H9 (cell line): ENCODE data around the gene NR2F2. TPM values are rescaled to one million over a fixed set of nuclear protein-coding genes. Genes with fewer than 3 reads are reported as not detected.
A peak's percentile ranks its signal among the peaks of the same experiment; 100 is the strongest.

ENCODE experiments used
- DNase-seq: peaks from one replicate; pipeline ENCODE4 v3.0.0-alpha.2; 2017
- H2AFZ ChIP-seq: one replicate; pipeline ENCODE4 v1.6.1; 2013; ENCODE audit warnings: mild to moderate bottlenecking, low read length, control low read depth, moderate library complexity
- H2AK5ac ChIP-seq: 2 replicates; pipeline ENCODE4 v1.6.1; 2013; ENCODE audit warnings: low read length, control low read depth, mixed read lengths; ENCODE audit not compliant: insufficient read length
- H2BK120ac ChIP-seq: one replicate; pipeline ENCODE4 v1.6.1; 2013; ENCODE audit warnings: low read depth, mild to moderate bottlenecking, low read length, control low read depth, inconsistent platforms; ENCODE audit not compliant: poor library complexity, severe bottlenecking
- H2BK12ac ChIP-seq: 2 replicates; pipeline ENCODE4 v1.6.1; 2013; ENCODE audit warnings: low read length, control low read depth, mixed read lengths, low read depth; ENCODE audit not compliant: insufficient read length
- H2BK15ac ChIP-seq: 2 replicates; pipeline ENCODE4 v1.6.1; 2013; ENCODE audit warnings: low read depth, low read length, control low read depth
- H2BK20ac ChIP-seq: one replicate; pipeline ENCODE4 v1.6.1; 2013; ENCODE audit warnings: low read depth, mild to moderate bottlenecking, low read length, control low read depth, inconsistent platforms; ENCODE audit not compliant: poor library complexity, severe bottlenecking
- H2BK5ac ChIP-seq: 2 replicates; pipeline ENCODE4 v1.6.1; 2013; ENCODE audit warnings: low read length, control low read depth, mixed read lengths; ENCODE audit not compliant: insufficient read length
- H3K14ac ChIP-seq: 2 replicates; pipeline ENCODE4 v1.6.1; 2013; ENCODE audit warnings: low read length, control low read depth; ENCODE audit not compliant: insufficient read depth
- H3K18ac ChIP-seq: 2 replicates; pipeline ENCODE4 v1.6.1; 2013; ENCODE audit warnings: low read depth, mild to moderate bottlenecking, mixed read lengths, low read length, control low read depth; ENCODE audit not compliant: insufficient read length
- H3K23ac ChIP-seq: 2 replicates; pipeline ENCODE4 v1.6.1; 2013; ENCODE audit warnings: low read length, control low read depth, mixed read lengths, low read depth; ENCODE audit not compliant: insufficient read length
- H3K23me2 ChIP-seq: 2 replicates; pipeline ENCODE4 v1.6.1; 2013; ENCODE audit warnings: low read depth, mild to moderate bottlenecking, mixed read lengths, low read length, control low read depth; ENCODE audit not compliant: insufficient read length, poor library complexity, severe bottlenecking
- H3K27ac ChIP-seq: 2 replicates; pipeline ENCODE4 v1.5.1; 2013; ENCODE audit warnings: low read length, control low read depth, mixed read lengths, low read depth; ENCODE audit not compliant: insufficient read length
- H3K27me3 ChIP-seq: 2 replicates; pipeline ENCODE4 v1.6.1; 2013; ENCODE audit warnings: low read length, control low read depth, inconsistent platforms; ENCODE audit not compliant: insufficient read depth
- H3K4ac ChIP-seq: 2 replicates; pipeline ENCODE4 v1.6.1; 2013; ENCODE audit warnings: low read depth, mild to moderate bottlenecking, control low read depth, inconsistent platforms, low read length, moderate library complexity
- H3K4me1 ChIP-seq: 2 replicates; pipeline ENCODE4 v1.6.1; 2013; ENCODE audit warnings: low read length, control low read depth, inconsistent platforms; ENCODE audit not compliant: insufficient read depth
- H3K4me2 ChIP-seq: 2 replicates; pipeline ENCODE4 v1.6.1; 2013; ENCODE audit warnings: low read length, control low read depth, mixed read lengths; ENCODE audit not compliant: insufficient read length, insufficient read depth
- H3K56ac ChIP-seq: 2 replicates; pipeline ENCODE4 v1.6.1; 2013; ENCODE audit warnings: low read depth, mild to moderate bottlenecking, mixed read lengths, low read length, control low read depth; ENCODE audit not compliant: insufficient read length
- H3K79me1 ChIP-seq: 2 replicates; pipeline ENCODE4 v1.6.1; 2013; ENCODE audit warnings: low read depth, mild to moderate bottlenecking, moderate library complexity, low read length, control low read depth, inconsistent platforms; ENCODE audit not compliant: insufficient read depth, poor library complexity, severe bottlenecking
- H3K79me2 ChIP-seq: 2 replicates; pipeline ENCODE4 v1.6.1; 2013; ENCODE audit warnings: low read length, control low read depth, inconsistent platforms; ENCODE audit not compliant: insufficient read depth
- H3K9ac ChIP-seq: 2 replicates; pipeline ENCODE4 v1.6.1; 2013; ENCODE audit warnings: low read length, control low read depth, mixed read lengths; ENCODE audit not compliant: insufficient read length; ENCODE audit errors: extremely low read depth
- H3K9me3 ChIP-seq: one replicate; pipeline ENCODE4 v1.6.1; 2013; ENCODE audit warnings: low read depth, low read length, inconsistent platforms; ENCODE audit not compliant: control insufficient read depth
- H3T11ph ChIP-seq: one replicate; pipeline ENCODE4 v1.6.1; 2013; ENCODE audit warnings: mild to moderate bottlenecking, low read length, control low read depth, inconsistent platforms
- H4K20me1 ChIP-seq: one replicate; pipeline ENCODE4 v1.6.1; 2013; ENCODE audit not compliant: control insufficient read depth, insufficient read length, insufficient read depth
- H4K5ac ChIP-seq: 2 replicates; pipeline ENCODE4 v1.6.1; 2013; ENCODE audit warnings: low read depth, mild to moderate bottlenecking, mixed read lengths, low read length, control low read depth; ENCODE audit not compliant: insufficient read length
- H4K8ac ChIP-seq: replicated peaks from 2 replicates; pipeline ENCODE4 v1.6.1; 2013; ENCODE audit warnings: low read length, control low read depth, mixed read lengths, low read depth; ENCODE audit not compliant: insufficient read length
- H4K91ac ChIP-seq: 2 replicates; pipeline ENCODE4 v1.6.1; 2013; ENCODE audit warnings: low read depth, mild to moderate bottlenecking, moderate library complexity, mixed read lengths, low read length, control low read depth; ENCODE audit not compliant: insufficient read length
- H3K27ac Mint-ChIP-seq, 3 experiments: 2 replicates in 2 of 3; 3 replicates in 1 of 3; pipeline ENCODE4 v1.8.0; 2020 to 2021; ENCODE audit warnings: mixed read lengths in 3 of 3, mild to moderate bottlenecking in 1 of 3, moderate library complexity in 1 of 3
- H3K27me3 Mint-ChIP-seq: 2 replicates; pipeline ENCODE4 v1.8.0; 2021; ENCODE audit warnings: low read depth, mild to moderate bottlenecking, moderate library complexity, mixed read lengths
- H3K36me3 Mint-ChIP-seq, 3 experiments: 2 replicates in 2 of 3; 3 replicates in 1 of 3; pipeline ENCODE4 v1.8.0; 2020 to 2021; ENCODE audit warnings: low read depth in 3 of 3, mixed read lengths in 3 of 3; ENCODE audit not compliant: insufficient read depth in 1 of 3
- H3K4me1 Mint-ChIP-seq, 2 experiments: 2 replicates each; pipeline ENCODE4 v1.8.0; 2020; ENCODE audit warnings: mixed read lengths in 2 of 2
- H3K4me3 Mint-ChIP-seq, 2 experiments: 2 replicates in 1 of 2; 3 replicates in 1 of 2; pipeline ENCODE4 v1.8.0; 2020 to 2021; ENCODE audit warnings: mild to moderate bottlenecking in 2 of 2, mixed read lengths in 2 of 2, moderate library complexity in 1 of 2
- H3K9me3 Mint-ChIP-seq, 2 experiments: 2 replicates in 1 of 2; 3 replicates in 1 of 2; pipeline ENCODE4 v1.8.0; 2020; ENCODE audit warnings: mild to moderate bottlenecking in 2 of 2, mixed read lengths in 2 of 2, moderate library complexity in 1 of 2
- CTCF ChIP-seq: fragments of 200-600 bp; sonication (generic); conservative IDR thresholded peaks from 3 replicates; pipeline ENCODE4 v1.8.0; 2021; ENCODE audit warnings: antibody characterized with exemption, mild to moderate bottlenecking
- WGBS: extraction: QIAGEN DNeasy Blood & Tissue Kit; methylation state at CpG from one replicate; pipeline ENCODE4 v1.1.7; 2013; ENCODE audit warnings: missing lambda C conversion rate, low lambda C conversion rate, mixed read lengths; ENCODE audit not compliant: insufficient read length; ENCODE audit errors: extremely low coverage; 5-methylcytosine and 5-hydroxymethylcytosine counted together
- total RNA-seq: library from RNA; stranded (reverse); gene quantifications from 2 replicates; pipeline ENCODE4 v1.2.1, GENCODE V29; 2021

The NR2F2 gene
- total RNA-seq, 1 experiment from 2014 or later = 0.24 TPM

- no peak overlapping the region for H2BK12ac ChIP-seq
- no peaks in the 10 kb centered on the region for H3K9me3 ChIP-seq
- H2BK20ac ChIP-seq = no peak overlapping the region
- H2AK5ac ChIP-seq = no peak overlapping the region
- no peak overlapping the region for H3K23ac ChIP-seq
- peaks cover 78% of the 10 kb centered on the region for H3K27me3 ChIP-seq
- no peak overlapping the region for H2BK15ac ChIP-seq
- no peaks in the 10 kb centered on the region for H4K20me1 ChIP-seq
- no peak overlapping the region for H4K5ac ChIP-seq
- Mint-ChIP-seq H3K27ac (no peak overlapping the region), H3K4me1 (peaks cover 50 to 85% of the 10 kb centered on the region in 2 experiments), H3K36me3 (no peaks in the 10 kb centered on the region; a peak in 1 of 7 replicates), H3K27me3 (peaks cover 16% of the 10 kb centered on the region), H3K4me3 (peak overlapping the region in 1 of 2 experiments; percentile 70; a peak in 3 of 5 replicates), H3K9me3 (peaks cover 0 to 7% of the 10 kb centered on the region in 2 experiments; a peak in 2 of 5 replicates)
- TF ChIP-seq CTCF = no peak
- no peak overlapping the region for H2BK5ac ChIP-seq
- no CpG with 5 or more reads among the region's 31 CpGs for WGBS
- H3K23me2 ChIP-seq = peaks cover 18% of the 10 kb centered on the region
- no peak overlapping the region for H3K9ac ChIP-seq
- no peak overlapping the region for H3K18ac ChIP-seq
- no peak overlapping the region; the same call in 1 of the 2 replicates for H3K14ac ChIP-seq
- no peaks in the 10 kb centered on the region; the same call in 1 of the 2 replicates for H3K4me1 ChIP-seq
- no peak overlapping the region for H3K27ac ChIP-seq
- peak overlapping the region; percentile 57 for H3K4me2 ChIP-seq
- no peaks in the 10 kb centered on the region for H3K79me1 ChIP-seq
- no peak overlapping the region for H3T11ph ChIP-seq
- no peak for DNase-seq
- H3K4ac ChIP-seq = no peak overlapping the region
- no peak overlapping the region for H2AFZ ChIP-seq
- no peaks in the 10 kb centered on the region for H3K79me2 ChIP-seq
- H2BK120ac ChIP-seq = no peak overlapping the region
- H4K91ac ChIP-seq = no peak overlapping the region
- no peak overlapping the region for H3K56ac ChIP-seq
- H4K8ac ChIP-seq = no peak overlapping the region
Measured at GRCh38 chr15:96344060-96344705, 13.7 kb downstream of the NR2F2 start.
